A549 (cell line): ENCODE results near the gene GLT6D1.

Source experiments
- CEBPB ChIP-seq, 2 experiments: fragments of >200 bp in 1 of 2; sonication (Bioruptor Twin) in 1 of 2; formaldehyde crosslinking in 1 of 2; IDR thresholded peaks; 2 replicates each; pipeline ENCODE4 v1.6.1; 2012 to 2016
- CHD4 ChIP-seq: fragments of 200-600 bp; sonication (generic); IDR thresholded peaks from 2 replicates; pipeline ENCODE4 v1.6.1; 2016; ENCODE audit warnings: antibody characterized with exemption, mild to moderate bottlenecking, borderline replicate concordance
- EP300 ChIP-seq, 2 experiments: fragments of >200 bp; sonication (Bioruptor Twin); formaldehyde crosslinking; IDR thresholded peaks; 2 replicates in 1 of 2; 3 replicates in 1 of 2; pipeline ENCODE4 v1.6.1; 2016 to 2017
- HOXA7 ChIP-seq: fragments of 250-450 bp; sonication (Bioruptor Pico); IDR thresholded peaks from 2 replicates; pipeline ENCODE4 v1.5.0; 2020; ENCODE audit warnings: mild to moderate bottlenecking, moderate library complexity
- MYC ChIP-seq: IDR thresholded peaks from 2 replicates; pipeline ENCODE4 v1.6.1; 2012; ENCODE audit warnings: mild to moderate bottlenecking, inconsistent platforms, low read length, improper control_type of control experiment, borderline replicate concordance
- NR3C1 ChIP-seq: fragments of >200 bp; sonication (Bioruptor Twin); formaldehyde crosslinking; IDR thresholded peaks from 3 replicates; pipeline ENCODE4 v1.6.1; 2017
- POLR2A ChIP-seq: IDR thresholded peaks from 2 replicates; pipeline ENCODE4 v1.6.1; 2012; ENCODE audit warnings: mild to moderate bottlenecking, low read length
- USF2 ChIP-seq: fragments of 450-650 bp; IDR thresholded peaks from 2 replicates; pipeline ENCODE4 v1.6.1; 2014; ENCODE audit warnings: antibody characterized with exemption
- ZFP36 ChIP-seq: fragments of 450-650 bp; IDR thresholded peaks from 2 replicates; pipeline ENCODE4 v1.6.1; 2014; ENCODE audit warnings: borderline replicate concordance; ENCODE audit not compliant: partially characterized antibody
- TF ChIP-seq, protein P1 (sequence below): fragments of >200 bp; sonication (Bioruptor Twin); formaldehyde crosslinking; IDR thresholded peaks from 3 replicates; pipeline ENCODE4 v1.5.1; 2016

- TF ChIP-seq, protein P1, sequence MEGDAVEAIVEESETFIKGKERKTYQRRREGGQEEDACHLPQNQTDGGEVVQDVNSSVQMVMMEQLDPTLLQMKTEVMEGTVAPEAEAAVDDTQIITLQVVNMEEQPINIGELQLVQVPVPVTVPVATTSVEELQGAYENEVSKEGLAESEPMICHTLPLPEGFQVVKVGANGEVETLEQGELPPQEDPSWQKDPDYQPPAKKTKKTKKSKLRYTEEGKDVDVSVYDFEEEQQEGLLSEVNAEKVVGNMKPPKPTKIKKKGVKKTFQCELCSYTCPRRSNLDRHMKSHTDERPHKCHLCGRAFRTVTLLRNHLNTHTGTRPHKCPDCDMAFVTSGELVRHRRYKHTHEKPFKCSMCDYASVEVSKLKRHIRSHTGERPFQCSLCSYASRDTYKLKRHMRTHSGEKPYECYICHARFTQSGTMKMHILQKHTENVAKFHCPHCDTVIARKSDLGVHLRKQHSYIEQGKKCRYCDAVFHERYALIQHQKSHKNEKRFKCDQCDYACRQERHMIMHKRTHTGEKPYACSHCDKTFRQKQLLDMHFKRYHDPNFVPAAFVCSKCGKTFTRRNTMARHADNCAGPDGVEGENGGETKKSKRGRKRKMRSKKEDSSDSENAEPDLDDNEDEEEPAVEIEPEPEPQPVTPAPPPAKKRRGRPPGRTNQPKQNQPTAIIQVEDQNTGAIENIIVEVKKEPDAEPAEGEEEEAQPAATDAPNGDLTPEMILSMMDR: no peak
- no peak for TF ChIP-seq POLR2A
- no peak for TF ChIP-seq NR3C1
- TF ChIP-seq EP300 (IDR thresholded peaks at IDR 0.05): no peak
- TF ChIP-seq CHD4: no peak
- TF ChIP-seq CEBPB (IDR thresholded peaks at IDR 0.05): no peak
- no peak for TF ChIP-seq USF2
- TF ChIP-seq HOXA7 (CRISPR knock-in tag): no peak
- no peak for TF ChIP-seq ZFP36
- no peak for TF ChIP-seq MYC
Measured at GRCh38 chr9:135588886-135589595, 50.3 kb downstream of the GLT6D1 start.
